GM19467 (cell line): ENCODE data around the gene DRD5.

Experiments
- ATAC-seq: cut with Tn5 transposase; IDR thresholded peaks from one replicate; pipeline ENCODE4 v1.9.1; 2021; ENCODE audit warnings: mild to moderate bottlenecking, moderate library complexity; ENCODE audit not compliant: unreplicated experiment

Gene DRD5

DNA sequence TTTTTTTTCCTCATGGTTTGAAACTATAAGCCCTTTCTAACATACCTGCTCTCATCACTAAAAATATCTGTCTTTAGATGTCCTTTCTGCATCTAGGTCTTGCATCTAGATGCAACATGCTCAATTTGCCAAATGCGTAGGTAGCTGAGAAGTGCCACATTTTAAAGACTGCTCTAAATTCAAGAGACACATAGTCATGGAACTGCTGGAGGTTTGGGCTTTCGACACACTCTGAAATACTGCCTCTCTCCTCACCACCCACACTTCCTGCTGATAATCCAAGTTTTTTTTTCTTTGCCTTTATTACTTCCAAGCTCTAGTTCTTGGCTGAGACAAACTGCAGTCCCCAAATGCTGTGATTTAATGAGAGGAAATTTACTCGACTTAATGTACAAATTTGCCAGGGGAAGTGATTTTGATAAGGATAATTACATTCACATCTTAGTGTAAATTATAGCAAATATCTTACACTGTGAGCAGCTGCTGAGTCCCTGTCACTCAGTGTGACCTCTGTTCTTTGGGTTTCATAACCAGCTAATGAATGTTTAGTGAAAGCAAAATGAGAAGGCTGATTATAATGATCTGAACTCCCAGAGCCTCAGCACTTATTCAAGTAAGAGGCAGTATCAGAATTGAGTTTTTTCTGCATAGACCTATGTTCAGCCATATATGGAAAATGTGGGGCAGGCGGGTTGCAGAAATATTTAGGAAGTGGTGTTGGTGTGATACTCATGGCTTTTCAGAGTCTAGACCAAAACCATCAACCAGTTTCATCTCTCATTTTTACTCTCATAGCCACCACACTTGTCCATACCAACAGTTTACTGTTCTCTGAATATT is 31.3 kb downstream of the DRD5 start:
- peak; percentile 89 for ATAC-seq

DNA sequence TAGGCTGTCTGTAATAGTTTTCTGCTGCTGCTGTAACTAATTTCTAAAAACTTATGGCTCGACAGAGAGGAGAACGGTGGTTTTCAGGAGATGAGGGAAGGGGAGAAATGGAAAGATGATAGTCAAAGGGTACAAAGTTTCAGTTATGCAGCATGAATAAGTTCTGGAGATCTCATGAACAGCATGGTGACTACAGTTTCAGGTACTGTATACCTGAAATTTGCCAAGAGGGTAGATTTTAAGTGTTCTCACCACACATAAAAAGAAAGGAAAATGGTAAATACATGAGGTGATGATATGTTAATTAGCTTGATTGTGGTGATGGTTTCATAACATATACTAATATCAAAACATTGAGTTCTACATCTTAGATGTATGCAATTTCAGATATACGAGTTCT is 34.9 kb downstream of the DRD5 start:
- no peak for ATAC-seq

DNA sequence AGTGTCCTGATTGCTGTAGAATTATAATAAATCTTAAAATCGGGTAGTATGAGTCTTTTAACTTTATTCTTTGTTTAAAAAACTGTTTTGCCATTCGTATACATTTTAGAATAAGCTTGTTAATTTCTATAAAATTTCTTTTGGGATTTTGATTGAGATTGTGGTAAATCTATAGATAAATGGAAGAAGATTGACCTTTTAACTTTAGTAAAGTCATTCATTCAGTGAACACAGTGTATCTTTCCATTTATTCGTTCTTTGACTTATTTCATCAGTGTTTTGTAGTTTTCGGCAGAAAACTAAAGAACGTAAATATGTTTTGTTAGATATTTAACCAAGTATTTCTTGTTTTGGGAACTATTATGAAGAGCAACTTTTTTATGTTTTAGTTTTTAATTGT is 38.9 kb downstream of the DRD5 start:
- ATAC-seq: no peak

DNA sequence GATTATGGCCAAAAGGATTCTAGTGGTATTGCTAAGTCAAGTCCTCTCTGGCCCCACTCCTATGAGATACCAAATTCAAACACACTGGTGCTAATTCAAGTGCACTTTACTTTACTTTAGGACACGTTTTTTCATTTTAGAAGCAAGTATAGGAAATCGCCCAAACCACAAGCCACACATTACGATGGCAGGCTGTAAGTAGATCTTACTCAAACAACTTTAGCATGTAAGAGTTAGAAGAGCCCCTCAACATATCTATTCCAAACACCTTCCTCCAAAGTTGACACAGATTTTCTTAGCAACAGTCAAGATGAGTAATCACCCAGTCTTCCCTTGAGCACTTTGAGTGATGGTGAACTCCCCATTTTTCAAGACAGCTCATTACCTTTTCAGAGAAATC is 43.6 kb downstream of the DRD5 start:
- ATAC-seq: no peak

DNA sequence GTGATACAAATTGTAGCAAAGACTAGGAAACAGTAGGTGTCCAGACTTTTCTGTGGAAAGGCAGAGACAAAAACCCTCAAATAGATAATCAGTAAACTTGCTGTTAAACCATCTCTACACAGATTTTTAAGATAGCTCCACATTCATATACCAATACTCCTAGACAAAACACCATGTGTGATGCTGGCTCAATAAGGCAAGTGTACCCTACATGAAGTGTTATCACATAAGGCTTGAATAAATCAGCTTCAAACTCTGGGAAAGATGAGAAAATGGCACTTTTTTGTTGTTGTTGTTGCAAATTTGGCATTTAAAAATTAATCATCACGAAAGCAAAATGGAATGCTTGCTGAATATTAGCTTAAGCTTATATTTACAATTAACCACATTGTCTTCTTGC is 45.1 kb downstream of the DRD5 start:
- no peak for ATAC-seq

DNA sequence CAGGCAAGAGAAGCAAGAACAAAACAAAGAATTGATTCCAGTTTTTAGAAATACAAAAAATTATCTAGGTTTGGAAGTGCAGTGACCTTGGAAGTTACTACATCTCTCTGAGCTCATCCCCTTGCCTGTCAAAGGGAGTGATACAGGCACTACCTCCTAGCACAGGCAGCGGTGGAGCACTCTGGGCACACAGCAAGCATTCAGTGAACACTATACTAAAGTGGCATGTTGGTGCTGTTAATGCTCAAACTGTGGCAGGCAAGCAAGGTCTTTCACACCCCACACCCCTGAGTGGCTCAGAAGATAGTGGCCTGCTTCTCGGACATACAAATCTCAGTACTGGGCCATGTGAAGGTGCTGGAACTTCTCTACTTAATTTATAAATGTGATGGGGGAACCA is 51.2 kb downstream of the DRD5 start:
- no peak for ATAC-seq

DNA sequence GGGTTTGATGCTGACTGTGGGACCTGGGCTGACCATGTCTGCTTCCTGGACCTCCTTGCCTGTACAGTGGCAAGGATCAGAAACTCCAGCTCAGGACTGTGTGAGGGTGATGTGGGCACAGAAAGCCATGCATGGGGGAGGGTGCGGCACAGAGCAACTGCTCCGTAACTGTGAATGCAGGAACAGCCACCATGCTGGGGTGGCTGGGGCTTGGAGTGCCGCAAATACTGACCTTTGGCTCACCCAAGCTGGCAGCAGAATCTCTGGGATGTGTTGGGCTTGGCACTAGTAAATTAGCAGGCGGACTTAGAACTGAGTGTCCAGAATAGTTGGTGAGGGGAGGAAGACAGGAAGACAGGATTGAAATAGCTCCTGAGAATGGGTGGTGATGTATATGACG is 52.0 kb downstream of the DRD5 start:
- no peak for ATAC-seq
